Duodenal mucosa (tissue), 2 donors: ENCODE measurements around the gene TYMP.
A peak's percentile ranks its signal among the peaks of the same experiment; 100 is the strongest.

Experiments used
- H3K27ac ChIP-seq: one replicate; pipeline ENCODE4 v1.7.0; 2013; ENCODE audit warnings: low read depth, low read length
- H3K27me3 ChIP-seq, 2 donors: one replicate each; pipeline ENCODE4 v1.7.0; 2013; ENCODE audit warnings: low read length in 2 of 2, control low read depth in 1 of 2; ENCODE audit not compliant: insufficient read depth in 2 of 2, control insufficient read depth in 1 of 2
- H3K36me3 ChIP-seq, 2 donors: one replicate each; pipeline ENCODE4 v1.7.0; 2013; ENCODE audit warnings: low read length in 2 of 2, control low read depth in 1 of 2; ENCODE audit not compliant: insufficient read depth in 2 of 2, control insufficient read depth in 1 of 2
- H3K4me1 ChIP-seq, 2 donors: one replicate each; pipeline ENCODE4 v1.7.0; 2013; ENCODE audit warnings: low read length in 2 of 2, control low read depth in 1 of 2; ENCODE audit not compliant: insufficient read depth in 2 of 2, control insufficient read depth in 1 of 2
- H3K4me3 ChIP-seq, 2 donors: one replicate each; pipeline ENCODE4 v1.7.0; 2013; ENCODE audit warnings: low read length in 2 of 2, low read depth in 1 of 2
- H3K9ac ChIP-seq, 2 donors: one replicate each; pipeline ENCODE4 v1.7.0; 2013; ENCODE audit warnings: low read length in 2 of 2, low read depth in 1 of 2
- H3K9me3 ChIP-seq, 2 donors: one replicate each; pipeline ENCODE4 v1.7.0; 2013; ENCODE audit warnings: low read length in 2 of 2, control low read depth in 1 of 2; ENCODE audit not compliant: control insufficient read depth in 1 of 2

Gene TYMP

GRCh38 chr22:50483556-50483955, 46.3 kb downstream of the TYMP start:
- Histone ChIP-seq H3K4me3 (peak overlapping the region; percentile 4 to 40), H3K9ac (no peak overlapping the region), H3K9me3 (no peaks in the 10 kb centered on the region), H3K27ac (no peak overlapping the region), H3K4me1 (peaks cover 26 to 41% of the 10 kb centered on the region in 2 donors), H3K27me3 (peaks cover 5 to 9% of the 10 kb centered on the region in 2 donors), H3K36me3 (no peaks in the 10 kb centered on the region)

GRCh38 chr22:50483106-50483505, 46.7 kb downstream of the TYMP start:
- no peak overlapping the region for H3K9ac ChIP-seq
- no peak overlapping the region for H3K4me3 ChIP-seq
- H3K27me3 ChIP-seq: peaks cover 5 to 9% of the 10 kb centered on the region in 2 donors
- no peak overlapping the region for H3K27ac ChIP-seq
- peaks cover 26 to 41% of the 10 kb centered on the region in 2 donors for H3K4me1 ChIP-seq
- no peaks in the 10 kb centered on the region for H3K36me3 ChIP-seq
- H3K9me3 ChIP-seq: no peaks in the 10 kb centered on the region

- Histone ChIP-seq H3K27ac (peak overlapping the region; percentile 20), H3K27me3 (peaks cover 5 to 9% of the 10 kb centered on the region in 2 donors), H3K9me3 (no peaks in the 10 kb centered on the region), H3K4me1 (peaks cover 26 to 41% of the 10 kb centered on the region in 2 donors), H3K4me3 (peak overlapping the region; percentile 61 to 62), H3K36me3 (no peaks in the 10 kb centered on the region), H3K9ac (peak overlapping the region; percentile 54 to 57)
Measured at GRCh38 chr22:50482107-50483074, 47.4 kb downstream of the TYMP start.

- H3K9me3 ChIP-seq: no peaks in the 10 kb centered on the region
- H3K4me3 ChIP-seq: peak within 1 kb of the TSS; percentile 61 to 62
- no peaks in the 10 kb centered on the region for H3K36me3 ChIP-seq
- peak within 1 kb of the TSS; percentile 54 to 57 for H3K9ac ChIP-seq
- peaks cover 5 to 9% of the 10 kb centered on the region in 2 donors for H3K27me3 ChIP-seq
- peak within 1 kb of the TSS; percentile 20 for H3K27ac ChIP-seq
- peaks cover 26 to 41% of the 10 kb centered on the region in 2 donors for H3K4me1 ChIP-seq
Measured at GRCh38 chr22:50481440-50482106, 48.2 kb downstream of the TYMP start, which contains the start of gene ADM2. Gene ADM2 (plus strand): TSS chr22:50481543. CDS start chr22:50481848, 305 bp downstream.

- no peaks in the 10 kb centered on the region for H3K36me3 ChIP-seq
- H3K27ac ChIP-seq: no peak overlapping the region
- H3K9me3 ChIP-seq: no peaks in the 10 kb centered on the region
- peaks cover 5 to 9% of the 10 kb centered on the region in 2 donors for H3K27me3 ChIP-seq
- peak overlapping the region in 1 of 2 donors; percentile 62 for H3K4me3 ChIP-seq
- H3K4me1 ChIP-seq: peaks cover 26 to 41% of the 10 kb centered on the region in 2 donors
- H3K9ac ChIP-seq: no peak overlapping the region
Measured at GRCh38 chr22:50481045-50481439, 48.8 kb downstream of the TYMP start.

GRCh38 chr22:50479721-50480120, 50.1 kb downstream of the TYMP start:
- Histone ChIP-seq H3K9me3 (no peaks in the 10 kb centered on the region), H3K27me3 (peaks cover 5 to 9% of the 10 kb centered on the region in 2 donors)

GRCh38 chr22:50477923-50478322, 51.9 kb downstream of the TYMP start:
- H3K27me3 ChIP-seq: peaks cover 2 to 9% of the 10 kb centered on the region in 2 donors
- H3K36me3 ChIP-seq: no peaks in the 10 kb centered on the region
- H3K4me1 ChIP-seq: peaks cover 17 to 29% of the 10 kb centered on the region in 2 donors
- H3K4me3 ChIP-seq: no peak overlapping the region
- H3K27ac ChIP-seq: no peak overlapping the region
- no peaks in the 10 kb centered on the region for H3K9me3 ChIP-seq
- H3K9ac ChIP-seq: no peak overlapping the region

More at GRCh38 chr22:50479721-50480120, 50.1 kb downstream of the TYMP start:
- Histone ChIP-seq H3K27ac (no peak overlapping the region), H3K4me1 (peaks cover 16 to 34% of the 10 kb centered on the region in 2 donors), H3K36me3 (no peaks in the 10 kb centered on the region), H3K4me3 (no peak overlapping the region), H3K9ac (no peak overlapping the region)

GRCh38 chr22:50476868-50477267, 52.9 kb downstream of the TYMP start:
- peaks cover 24 to 29% of the 10 kb centered on the region in 2 donors for H3K4me1 ChIP-seq
- no peak overlapping the region for H3K27ac ChIP-seq
- no peaks in the 10 kb centered on the region for H3K36me3 ChIP-seq
- no peak overlapping the region for H3K9ac ChIP-seq
- H3K9me3 ChIP-seq: no peaks in the 10 kb centered on the region
- H3K27me3 ChIP-seq: peaks cover 0 to 4% of the 10 kb centered on the region in 2 donors
- no peak overlapping the region for H3K4me3 ChIP-seq
